DOHH2 (cell line): ENCODE measurements around the gene KRTAP10-6.

Source experiments
- H3F3A ChIP-seq: fragments of 200-600 bp; sonication (generic), shearing (Covaris generic); 2 replicates; pipeline ENCODE4 v1.6.0; 2016; ENCODE audit warnings: antibody characterized with exemption, mild to moderate bottlenecking; ENCODE audit not compliant: control insufficient read depth, insufficient read depth
- H3K27ac ChIP-seq: fragments of 200-600 bp; sonication (generic); 2 replicates; pipeline ENCODE4 v1.5.1; 2014; ENCODE audit warnings: low read depth, mild to moderate bottlenecking, low read length, moderate library complexity
- H3K27me3 ChIP-seq: fragments of 200-600 bp; sonication (generic); 2 replicates; pipeline ENCODE4 v1.6.1; 2014; ENCODE audit warnings: mild to moderate bottlenecking, low read length, mixed read lengths; ENCODE audit not compliant: control insufficient read depth
- H3K36me3 ChIP-seq: fragments of 200-600 bp; sonication (generic); 2 replicates; pipeline ENCODE4 v1.6.1; 2014; ENCODE audit warnings: mild to moderate bottlenecking, low read length, moderate library complexity, mixed read lengths; ENCODE audit not compliant: control insufficient read depth
- H3K4me1 ChIP-seq: fragments of 200-600 bp; sonication (generic); 2 replicates; pipeline ENCODE4 v1.6.1; 2014; ENCODE audit warnings: mild to moderate bottlenecking, low read length, mixed read lengths; ENCODE audit not compliant: control insufficient read depth
- H3K4me2 ChIP-seq: fragments of 200-600 bp; sonication (generic); 2 replicates; pipeline ENCODE4 v1.6.0; 2014; ENCODE audit warnings: mild to moderate bottlenecking, low read length, moderate library complexity
- H3K4me3 ChIP-seq: fragments of 200-600 bp; sonication (generic); 2 replicates; pipeline ENCODE4 v1.5.1; 2014; ENCODE audit warnings: mild to moderate bottlenecking, low read length, mixed read lengths
- H3K79me2 ChIP-seq: fragments of 200-600 bp; sonication (generic); 2 replicates; pipeline ENCODE4 v1.6.1; 2014; ENCODE audit warnings: mild to moderate bottlenecking, low read length, mixed read lengths; ENCODE audit not compliant: control insufficient read depth
- H3K9me2 ChIP-seq: fragments of 200-600 bp; sonication (generic); replicated peaks from 2 replicates; pipeline ENCODE4 v1.6.1; 2014; ENCODE audit warnings: mild to moderate bottlenecking, low read length, mixed read lengths; ENCODE audit not compliant: control insufficient read depth
- H3K9me3 ChIP-seq: fragments of 200-600 bp; sonication (generic); 2 replicates; pipeline ENCODE4 v1.6.1; 2014; ENCODE audit warnings: antibody characterized with exemption, low read length, mixed read lengths; ENCODE audit not compliant: control insufficient read depth, insufficient read depth
- H4K20me1 ChIP-seq: fragments of 200-600 bp; sonication (generic); 2 replicates; pipeline ENCODE4 v1.6.0; 2014; ENCODE audit warnings: low read depth, mild to moderate bottlenecking, antibody characterized with exemption, low read length, moderate library complexity; ENCODE audit not compliant: control insufficient read depth, insufficient read depth
- EZH2phosphoT487 ChIP-seq: fragments of 200-600 bp; sonication (generic); IDR thresholded peaks from 2 replicates; pipeline ENCODE4 v1.6.1; 2017; ENCODE audit warnings: borderline replicate concordance, mild to moderate bottlenecking, antibody characterized with exemption, low read length, moderate library complexity, mixed read lengths
- TF ChIP-seq, protein P1 (sequence below): fragments of 200-600 bp; sonication (generic); IDR thresholded peaks from one replicate; pipeline ENCODE4 v1.5.1; 2014; ENCODE audit warnings: antibody characterized with exemption, mild to moderate bottlenecking, low read depth, low read length; ENCODE audit not compliant: poor library complexity, severe bottlenecking

Gene KRTAP10-6

DNA sequence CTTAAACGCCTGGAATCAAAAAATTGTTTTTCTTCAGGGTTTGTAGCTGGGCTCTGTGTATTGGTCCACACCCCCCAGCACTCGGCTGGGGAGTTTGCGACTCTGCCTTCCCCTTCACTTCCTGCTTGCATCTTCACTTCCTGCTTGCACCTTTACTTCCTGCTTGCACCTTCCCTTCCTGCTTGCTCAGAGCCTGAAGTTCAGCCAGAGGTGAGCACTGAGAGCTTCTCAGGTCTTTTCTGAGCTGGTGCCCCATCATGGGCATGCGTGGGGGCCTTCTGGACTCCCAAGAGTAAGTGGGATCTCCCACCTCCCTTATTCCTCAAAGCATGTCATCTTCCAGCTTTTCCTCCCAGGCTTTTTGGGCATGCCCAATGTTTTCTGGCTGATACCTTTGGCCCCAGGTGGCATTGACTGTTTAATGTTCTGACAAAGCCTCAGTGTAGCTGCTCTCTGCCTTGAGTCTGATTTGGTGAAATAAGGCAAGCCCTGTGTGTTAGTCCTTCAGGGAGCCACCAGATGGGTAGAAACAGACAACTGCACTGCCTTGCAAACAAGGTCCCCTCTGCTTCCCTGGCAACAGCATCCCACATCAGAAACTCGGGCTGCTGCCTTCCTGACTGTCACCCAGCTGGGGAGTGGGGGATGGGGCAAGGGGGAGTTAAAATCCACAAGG is 44.5 kb downstream of the KRTAP10-6 start:
- H3K4me3 ChIP-seq, result peak overlapping the region; percentile 12
- H3K9me3 ChIP-seq, result peaks cover 15% of the 10 kb centered on the region
- no peak overlapping the region for H3K27ac ChIP-seq
- peaks cover 9% of the 10 kb centered on the region for H3K4me1 ChIP-seq
- no peaks in the 10 kb centered on the region for H4K20me1 ChIP-seq
- no peaks in the 10 kb centered on the region for H3K79me2 ChIP-seq
- peaks cover 2% of the 10 kb centered on the region; the same call in 1 of the 2 replicates for H3K27me3 ChIP-seq
- no peaks in the 10 kb centered on the region for H3K36me3 ChIP-seq
- no peaks in the 10 kb centered on the region for H3F3A ChIP-seq
- H3K9me2 ChIP-seq, result no peaks in the 10 kb centered on the region
- peak overlapping the region; percentile 23; the same call in 1 of the 2 replicates for H3K4me2 ChIP-seq
- no peak for TF ChIP-seq EZH2phosphoT487
- TF ChIP-seq, protein P1, sequence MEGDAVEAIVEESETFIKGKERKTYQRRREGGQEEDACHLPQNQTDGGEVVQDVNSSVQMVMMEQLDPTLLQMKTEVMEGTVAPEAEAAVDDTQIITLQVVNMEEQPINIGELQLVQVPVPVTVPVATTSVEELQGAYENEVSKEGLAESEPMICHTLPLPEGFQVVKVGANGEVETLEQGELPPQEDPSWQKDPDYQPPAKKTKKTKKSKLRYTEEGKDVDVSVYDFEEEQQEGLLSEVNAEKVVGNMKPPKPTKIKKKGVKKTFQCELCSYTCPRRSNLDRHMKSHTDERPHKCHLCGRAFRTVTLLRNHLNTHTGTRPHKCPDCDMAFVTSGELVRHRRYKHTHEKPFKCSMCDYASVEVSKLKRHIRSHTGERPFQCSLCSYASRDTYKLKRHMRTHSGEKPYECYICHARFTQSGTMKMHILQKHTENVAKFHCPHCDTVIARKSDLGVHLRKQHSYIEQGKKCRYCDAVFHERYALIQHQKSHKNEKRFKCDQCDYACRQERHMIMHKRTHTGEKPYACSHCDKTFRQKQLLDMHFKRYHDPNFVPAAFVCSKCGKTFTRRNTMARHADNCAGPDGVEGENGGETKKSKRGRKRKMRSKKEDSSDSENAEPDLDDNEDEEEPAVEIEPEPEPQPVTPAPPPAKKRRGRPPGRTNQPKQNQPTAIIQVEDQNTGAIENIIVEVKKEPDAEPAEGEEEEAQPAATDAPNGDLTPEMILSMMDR, result no peak

- Histone ChIP-seq H4K20me1 (no peaks in the 10 kb centered on the region), H3K4me2 (no peak overlapping the region), H3K4me3 (no peak overlapping the region), H3K36me3 (no peaks in the 10 kb centered on the region), H3F3A (no peaks in the 10 kb centered on the region), H3K27ac (no peak overlapping the region), H3K79me2 (no peaks in the 10 kb centered on the region), H3K4me1 (peaks cover 9% of the 10 kb centered on the region), H3K9me2 (no peaks in the 10 kb centered on the region), H3K9me3 (peaks cover 15% of the 10 kb centered on the region), H3K27me3 (peaks cover 11% of the 10 kb centered on the region; the same call in 1 of the 2 replicates)
- TF ChIP-seq, protein P1, result no peak
- no peak for TF ChIP-seq EZH2phosphoT487
Measured at GRCh38 chr21:44544566-44544965, 47.7 kb downstream of the KRTAP10-6 start.

DNA sequence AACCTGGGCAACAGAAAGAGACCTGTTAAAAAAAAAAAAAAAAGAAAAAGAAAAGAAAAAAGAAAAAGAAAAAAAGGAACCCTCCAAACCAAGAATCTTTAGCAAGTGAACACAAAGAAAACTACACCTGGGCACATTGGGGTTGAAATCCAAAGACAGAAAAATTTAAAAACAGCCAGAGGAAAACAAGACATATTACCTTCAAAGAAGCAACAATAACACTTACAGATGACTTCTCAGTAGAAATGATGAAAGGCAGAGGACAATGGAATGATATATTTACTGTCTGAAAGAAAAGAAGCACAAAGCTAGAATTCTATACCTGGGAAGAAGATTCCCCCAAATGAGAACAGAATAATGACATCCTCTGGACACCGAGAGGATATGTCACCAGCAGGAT is 49.6 kb downstream of the KRTAP10-6 start:
- no peaks in the 10 kb centered on the region for H3K36me3 ChIP-seq
- peaks cover 11% of the 10 kb centered on the region; the same call in 1 of the 2 replicates for H3K27me3 ChIP-seq
- peaks cover 13% of the 10 kb centered on the region for H3K9me3 ChIP-seq
- no peaks in the 10 kb centered on the region for H4K20me1 ChIP-seq
- TF ChIP-seq, protein P1, result no peak
- no peak for TF ChIP-seq EZH2phosphoT487
- no peaks in the 10 kb centered on the region for H3K79me2 ChIP-seq
- no peak overlapping the region for H3K27ac ChIP-seq
- H3K4me3 ChIP-seq, result no peak overlapping the region
- peaks cover 6% of the 10 kb centered on the region for H3K4me1 ChIP-seq
- no peak overlapping the region for H3K4me2 ChIP-seq
- no peaks in the 10 kb centered on the region for H3F3A ChIP-seq
- no peaks in the 10 kb centered on the region for H3K9me2 ChIP-seq
